Measurements from ENCODE around the gene FAM13C. TPM values are rescaled to one million over a fixed set of nuclear protein-coding genes. Genes with fewer than 3 reads are reported as not detected.

Gene FAM13C
- total RNA-seq, 1 experiment from 2014 or later = not detected

- no peak for DNase-seq (ENCODE audit: unreplicated experiment)
- H3K36me3 Mint-ChIP-seq (ENCODE audit: insufficient read depth, unreplicated experiment) = no peaks in the 10 kb centered on the region
- H3K27me3 Mint-ChIP-seq (ENCODE audit: insufficient read depth, unreplicated experiment) = peaks cover 4% of the 10 kb centered on the region
- BruUV-seq (replicated peaks) = no TSS peak
- no peak overlapping the region for H3K4me3 Mint-ChIP-seq (ENCODE audit: unreplicated experiment)
- H3K27ac Mint-ChIP-seq (ENCODE audit: low read depth, unreplicated experiment) = no peak overlapping the region
- CTCF ChIA-PET = no interaction called here
- no peak for TF ChIP-seq CTCF (IDR thresholded peaks at IDR 0.05; ENCODE audit: unreplicated experiment)
- POLR2A ChIA-PET = no interaction called here
- intact Hi-C loops (cut with micrococcal nuclease) = no loop called here
- H3K9me3 Mint-ChIP-seq (ENCODE audit: unreplicated experiment) = no peaks in the 10 kb centered on the region
- no peaks in the 10 kb centered on the region for H3K4me1 Mint-ChIP-seq (ENCODE audit: insufficient read depth, unreplicated experiment)
These were observed 78.8 kb downstream of the FAM13C start for GRCh38 chr10:59283456-59284091.

- CTCF ChIA-PET = interaction anchor here (0.7 kb wide), 1 partner anchor 162 kb away, joined by 3 read pairs; no protein-coding TSS in a partner anchor
- intact Hi-C loops (cut with micrococcal nuclease) = no loop called here
- Mint-ChIP-seq H3K27me3 (ENCODE audit: insufficient read depth, unreplicated experiment) (peaks cover 21% of the 10 kb centered on the region), H3K9me3 (ENCODE audit: unreplicated experiment) (no peaks in the 10 kb centered on the region), H3K27ac (ENCODE audit: low read depth, unreplicated experiment) (no peak overlapping the region), H3K4me3 (ENCODE audit: unreplicated experiment) (no peak overlapping the region), H3K36me3 (ENCODE audit: insufficient read depth, unreplicated experiment) (no peaks in the 10 kb centered on the region), H3K4me1 (ENCODE audit: insufficient read depth, unreplicated experiment) (no peaks in the 10 kb centered on the region)
- TF ChIP-seq CTCF (IDR thresholded peaks at IDR 0.05; ENCODE audit: unreplicated experiment) = no peak
- POLR2A ChIA-PET = no interaction called here
- no TSS peak for BruUV-seq (replicated peaks)
- no peak for DNase-seq (ENCODE audit: unreplicated experiment)
These were observed 80.5 kb downstream of the FAM13C start for GRCh38 chr10:59281861-59282260.

- intact Hi-C loops (cut with micrococcal nuclease) = no loop called here
- no peak overlapping the region for H3K4me3 Mint-ChIP-seq (ENCODE audit: unreplicated experiment)
- BruUV-seq (replicated peaks) = no TSS peak
- H3K36me3 Mint-ChIP-seq (ENCODE audit: insufficient read depth, unreplicated experiment) = no peaks in the 10 kb centered on the region
- CTCF ChIA-PET = no interaction called here
- H3K9me3 Mint-ChIP-seq (ENCODE audit: unreplicated experiment) = no peaks in the 10 kb centered on the region
- no peak for DNase-seq (ENCODE audit: unreplicated experiment)
- POLR2A ChIA-PET = no interaction called here
- H3K4me1 Mint-ChIP-seq (ENCODE audit: insufficient read depth, unreplicated experiment) = no peaks in the 10 kb centered on the region
- peaks cover 34% of the 10 kb centered on the region for H3K27me3 Mint-ChIP-seq (ENCODE audit: insufficient read depth, unreplicated experiment)
- no peak overlapping the region for H3K27ac Mint-ChIP-seq (ENCODE audit: low read depth, unreplicated experiment)
- no peak for TF ChIP-seq CTCF (IDR thresholded peaks at IDR 0.05; ENCODE audit: unreplicated experiment)
These were observed 82.3 kb downstream of the FAM13C start for GRCh38 chr10:59279991-59280505.

GRCh38 chr10:59279476-59279875, 82.9 kb downstream of the FAM13C start:
- ChIA-PET POLR2A (no interaction called here), CTCF (interaction anchor here (0.6 kb wide), 1 partner anchor 79 kb away, joined by 3 read pairs; no protein-coding TSS in a partner anchor)
- H3K36me3 Mint-ChIP-seq (ENCODE audit: insufficient read depth, unreplicated experiment) = no peaks in the 10 kb centered on the region
- H3K9me3 Mint-ChIP-seq (ENCODE audit: unreplicated experiment) = no peaks in the 10 kb centered on the region
- H3K4me1 Mint-ChIP-seq (ENCODE audit: insufficient read depth, unreplicated experiment) = no peaks in the 10 kb centered on the region
- intact Hi-C loops (cut with micrococcal nuclease) = no loop called here
- H3K27ac Mint-ChIP-seq (ENCODE audit: low read depth, unreplicated experiment) = no peak overlapping the region
- H3K27me3 Mint-ChIP-seq (ENCODE audit: insufficient read depth, unreplicated experiment) = peaks cover 34% of the 10 kb centered on the region
- BruUV-seq (replicated peaks) = no TSS peak
- no peak for DNase-seq (ENCODE audit: unreplicated experiment)
- no peak for TF ChIP-seq CTCF (IDR thresholded peaks at IDR 0.05; ENCODE audit: unreplicated experiment)
- no peak overlapping the region for H3K4me3 Mint-ChIP-seq (ENCODE audit: unreplicated experiment)
